SK-N-SH treated with all-trans-retinoic acid at 6 μM for 48 hours (cell line): ENCODE results near the gene ASIC5.

ENCODE experiments used
- ATAC-seq: fragments of 200-7000 bp; cut with Tn5 transposase; 3 replicates; pipeline ENCODE4 v1.9.1; 2020; ENCODE audit warnings: mild to moderate bottlenecking, moderate library complexity
- ARNTL ChIP-seq: fragments of 450-650 bp; formaldehyde crosslinking; IDR thresholded peaks from 2 replicates; pipeline ENCODE4 v1.5.0; 2020; ENCODE audit warnings: low read depth, mild to moderate bottlenecking, moderate library complexity, borderline replicate concordance
- BACH2 ChIP-seq: fragments of 250-450 bp; sonication (Bioruptor Pico); IDR thresholded peaks from 2 replicates; pipeline ENCODE4 v1.9.0; 2021; ENCODE audit warnings: mild to moderate bottlenecking, borderline replicate concordance
- CREB5 ChIP-seq: fragments of 250-450 bp; sonication (Bioruptor Pico); IDR thresholded peaks from 2 replicates; pipeline ENCODE4 v1.5.1; 2020; ENCODE audit warnings: low read depth, mild to moderate bottlenecking, moderate library complexity
- CSDC2 ChIP-seq: fragments of 250-450 bp; sonication (Bioruptor Pico); IDR thresholded peaks from 2 replicates; pipeline ENCODE4 v1.5.0; 2020; ENCODE audit warnings: mild to moderate bottlenecking, moderate library complexity
- ESRRG ChIP-seq: fragments of 250-450 bp; sonication (Bioruptor Pico); IDR thresholded peaks from 2 replicates; pipeline ENCODE4 v1.6.1; 2021; ENCODE audit warnings: mild to moderate bottlenecking
- GLIS3 ChIP-seq: fragments of 250-450 bp; sonication (Bioruptor Pico); IDR thresholded peaks from 2 replicates; pipeline ENCODE4 v1.5.0; 2020; ENCODE audit warnings: mild to moderate bottlenecking, moderate library complexity
- ISL1 ChIP-seq: fragments of 250-450 bp; sonication (Bioruptor Pico); IDR thresholded peaks from 2 replicates; pipeline ENCODE4 v2.1.2; 2022; ENCODE audit warnings: mild to moderate bottlenecking, moderate library complexity
- PATZ1 ChIP-seq: fragments of 250-450 bp; sonication (Bioruptor Pico); IDR thresholded peaks from 2 replicates; pipeline ENCODE4 v1.8.0; 2020; ENCODE audit warnings: mild to moderate bottlenecking, moderate library complexity, borderline replicate concordance
- PPARA ChIP-seq: fragments of 250-450 bp; sonication (Bioruptor Pico); IDR thresholded peaks from 2 replicates; pipeline ENCODE4 v1.5.0; 2020; ENCODE audit warnings: mild to moderate bottlenecking, borderline replicate concordance
- RARB ChIP-seq: fragments of 250-450 bp; sonication (Bioruptor Pico); IDR thresholded peaks from 2 replicates; pipeline ENCODE4 v1.8.0; 2021; ENCODE audit warnings: mild to moderate bottlenecking, moderate library complexity
- SNAI2 ChIP-seq: fragments of 250-450 bp; sonication (Bioruptor Pico); IDR thresholded peaks from 2 replicates; pipeline ENCODE4 v1.5.0; 2020; ENCODE audit warnings: mild to moderate bottlenecking, moderate library complexity
- TCF4 ChIP-seq: fragments of 250-450 bp; sonication (Bioruptor Pico); IDR thresholded peaks from 2 replicates; pipeline ENCODE4 v1.8.0; 2021; ENCODE audit warnings: mild to moderate bottlenecking, moderate library complexity, borderline replicate concordance
- TSHZ2 ChIP-seq: fragments of 250-450 bp; sonication (Bioruptor Pico); IDR thresholded peaks from 2 replicates; pipeline ENCODE4 v1.5.0; 2020; ENCODE audit warnings: mild to moderate bottlenecking, moderate library complexity
- ZC3H10 ChIP-seq: fragments of 250-450 bp; sonication (Bioruptor Pico); IDR thresholded peaks from 2 replicates; pipeline ENCODE4 v1.5.1; 2021; ENCODE audit warnings: mild to moderate bottlenecking, moderate library complexity
- ZFP3 ChIP-seq: fragments of 250-450 bp; sonication (Bioruptor Pico); IDR thresholded peaks from 2 replicates; pipeline ENCODE4 v1.5.0; 2020; ENCODE audit warnings: mild to moderate bottlenecking, moderate library complexity
- ZFP30 ChIP-seq: fragments of 450-650 bp; formaldehyde crosslinking; IDR thresholded peaks from 2 replicates; pipeline ENCODE4 v1.5.0; 2022; ENCODE audit warnings: mild to moderate bottlenecking, moderate library complexity
- ZNF565 ChIP-seq: fragments of 450-650 bp; formaldehyde crosslinking; conservative IDR thresholded peaks from 2 replicates; pipeline ENCODE4 v1.5.0; 2020; ENCODE audit warnings: low read depth, mild to moderate bottlenecking, moderate library complexity
- ZNF70 ChIP-seq: fragments of 450-650 bp; formaldehyde crosslinking; IDR thresholded peaks from 2 replicates; pipeline ENCODE4 v1.5.0; 2020; ENCODE audit warnings: mild to moderate bottlenecking, moderate library complexity
- ZNF8 ChIP-seq: fragments of 450-650 bp; formaldehyde crosslinking; IDR thresholded peaks from 2 replicates; pipeline ENCODE4 v1.5.0; 2020; ENCODE audit warnings: mild to moderate bottlenecking, moderate library complexity

Gene ASIC5

DNA sequence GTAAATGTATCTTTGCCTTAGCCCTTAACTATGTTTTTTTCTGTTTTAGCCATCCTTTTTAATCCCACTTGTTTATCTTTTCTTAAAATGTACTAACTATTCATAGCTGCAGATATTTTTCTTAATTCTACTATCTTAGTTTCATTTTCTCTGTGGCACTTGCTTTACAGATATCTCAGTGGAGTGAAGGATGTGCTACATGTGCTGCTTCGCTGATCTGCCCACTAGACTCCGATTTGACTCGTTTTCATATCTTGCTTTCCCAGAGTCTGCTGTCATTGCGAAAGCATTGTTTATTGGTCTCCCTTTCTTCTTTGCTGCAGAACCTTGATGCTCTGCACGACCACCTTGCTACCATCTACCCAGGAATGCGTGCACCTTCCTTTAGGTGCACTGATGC lies 76.7 kb downstream of the ASIC5 start:
- TF ChIP-seq PATZ1 (CRISPR knock-in tag) (no peak), CSDC2 (CRISPR knock-in tag) (no peak), ZNF70 (CRISPR knock-in tag) (no peak), ZC3H10 (CRISPR knock-in tag) (no peak), ZFP3 (CRISPR knock-in tag) (no peak), BACH2 (no peak), GLIS3 (CRISPR knock-in tag) (no peak), PPARA (no peak), ZNF8 (CRISPR knock-in tag) (no peak), ESRRG (CRISPR knock-in tag) (no peak), ZFP30 (CRISPR knock-in tag) (no peak), ZNF565 (no peak), TSHZ2 (CRISPR knock-in tag) (no peak), ISL1 (CRISPR knock-in tag) (no peak), SNAI2 (no peak)
- ATAC-seq = no peak

- TF ChIP-seq ZNF8 (CRISPR knock-in tag) (no peak), ARNTL (no peak), CREB5 (no peak), ZC3H10 (CRISPR knock-in tag) (no peak), ZNF70 (CRISPR knock-in tag) (no peak)
- peak; percentile 99 for ATAC-seq
Measured at GRCh38 chr4:155787113-155787710, 78.9 kb downstream of the ASIC5 start.

GRCh38 chr4:155785828-155786227 lies 80.2 kb downstream of the ASIC5 start:
- ATAC-seq = no peak
- TF ChIP-seq ZFP3 (CRISPR knock-in tag) = no peak
- TF ChIP-seq ISL1 (CRISPR knock-in tag) = 0 out of 2 replicates have a peak, but pooled peaks have one; percentile 16

- ATAC-seq = no peak
- TF ChIP-seq ZC3H10 (CRISPR knock-in tag) (no peak), ZNF70 (CRISPR knock-in tag) (no peak), RARB (CRISPR knock-in tag) (no peak), CSDC2 (CRISPR knock-in tag) (no peak), ARNTL (no peak), GLIS3 (CRISPR knock-in tag) (no peak), SNAI2 (no peak), CREB5 (no peak), BACH2 (no peak), TCF4 (CRISPR knock-in tag) (no peak), PATZ1 (CRISPR knock-in tag) (no peak), PPARA (no peak)
Measured at GRCh38 chr4:155784637-155785036, 81.4 kb downstream of the ASIC5 start.
